SK-N-SH (cell line): ENCODE measurements around the gene COX4I2. TPM values are rescaled to one million over a fixed set of nuclear protein-coding genes. Genes with fewer than 3 reads are reported as not detected.

ENCODE experiments used
- CTCF ChIA-PET: fragments of 300-600, 350-600 bp; formaldehyde crosslinking; extraction: SDS; loops from one replicate; lab custom pipeline; 2021; lab: Yijun Ruan, JAX
- POLR2A ChIA-PET: fragments of 350-600 bp; sonication (Branson Sonifier 250); formaldehyde crosslinking; extraction: SDS; loops from one replicate; lab custom pipeline; 2020; ENCODE audit warnings: antibody characterized with exemption, inconsistent platforms; lab: Yijun Ruan, JAX
- DNase-seq: peaks from one replicate; pipeline ENCODE4 v3.0.0; 2012
- H2AFZ ChIP-seq: fragments of 200-600 bp; sonication (generic); 2 replicates; pipeline ENCODE4 v1.8.1; 2016; ENCODE audit warnings: antibody characterized with exemption, mild to moderate bottlenecking, low read depth
- H3F3A ChIP-seq: fragments of 200-600 bp; sonication (generic); replicated peaks from 2 replicates; pipeline ENCODE3; 2016; ENCODE audit warnings: antibody characterized with exemption, mild to moderate bottlenecking; ENCODE audit not compliant: insufficient read depth
- H3K27ac ChIP-seq, 2 experiments: fragments of 200-500 bp in 1 of 2; fragments of 200-600 bp in 1 of 2; sonication (Bioruptor generic) in 1 of 2; sonication (generic), shearing (Covaris generic) in 1 of 2; 2 replicates each; pipeline versions ENCODE4 v1.5.1 to v1.6.1; 2014 to 2016; ENCODE audit warnings: low read depth in 2 of 2, inconsistent platforms in 1 of 2, low read length in 1 of 2, mild to moderate bottlenecking in 1 of 2, mixed read lengths in 1 of 2
- H3K27me3 ChIP-seq: fragments of 200-600 bp; sonication (generic), shearing (Covaris generic); 2 replicates; pipeline ENCODE4 v1.6.1; 2016; ENCODE audit warnings: mixed run types; ENCODE audit not compliant: insufficient read depth
- H3K36me3 ChIP-seq, 2 experiments: fragments of 200-500 bp in 1 of 2; fragments of 200-600 bp in 1 of 2; sonication (Bioruptor generic) in 1 of 2; sonication (generic) in 1 of 2; replicated peaks in 1 of 2; 2 replicates each; pipeline versions ENCODE3 to v1.5.1; 2014 to 2016; ENCODE audit warnings: low read length in 1 of 2, mild to moderate bottlenecking in 1 of 2; ENCODE audit not compliant: insufficient read depth in 2 of 2, control insufficient read depth in 1 of 2
- H3K4me1 ChIP-seq, 2 experiments: fragments of 200-500 bp in 1 of 2; fragments of 200-600 bp in 1 of 2; sonication (Bioruptor generic) in 1 of 2; sonication (generic), shearing (Covaris generic) in 1 of 2; 2 replicates each; pipeline versions ENCODE4 v1.5.1 to v1.6.1; 2014 to 2016; ENCODE audit warnings: low read depth in 1 of 2, low read length in 1 of 2, mixed run types in 1 of 2; ENCODE audit not compliant: insufficient read depth in 2 of 2, control insufficient read depth in 1 of 2
- H3K4me2 ChIP-seq: fragments of 200-600 bp; sonication (generic), shearing (Covaris generic); 2 replicates; pipeline ENCODE4 v1.6.1; 2017; ENCODE audit warnings: mixed run types
- H3K4me3 ChIP-seq, 2 experiments: fragments of 200-500 bp in 1 of 2; fragments of 200-600 bp in 1 of 2; sonication (Bioruptor generic) in 1 of 2; sonication (generic), shearing (Covaris generic) in 1 of 2; 2 replicates each; pipeline versions ENCODE4 v1.5.1 to v1.8.1; 2014 to 2016; ENCODE audit warnings: low read depth in 2 of 2, inconsistent platforms in 1 of 2, low read length in 1 of 2, mild to moderate bottlenecking in 1 of 2, mixed read lengths in 1 of 2, moderate library complexity in 1 of 2
- H3K79me2 ChIP-seq: fragments of 200-600 bp; sonication (generic); 2 replicates; pipeline ENCODE4 v1.8.1; 2017; ENCODE audit warnings: mild to moderate bottlenecking; ENCODE audit not compliant: insufficient read depth
- H3K9ac ChIP-seq: fragments of 200-600 bp; sonication (generic); 2 replicates; pipeline ENCODE4 v1.6.1; 2017; ENCODE audit warnings: mixed run types
- H3K9me2 ChIP-seq: fragments of 200-600 bp; sonication (generic); 2 replicates; pipeline ENCODE4 v1.6.1; 2017; ENCODE audit warnings: mixed run types
- H3K9me3 ChIP-seq: fragments of 200-600 bp; sonication (generic); 2 replicates; pipeline ENCODE4 v1.6.1; 2017; ENCODE audit warnings: mixed run types, mild to moderate bottlenecking, moderate library complexity
- H4K20me1 ChIP-seq: fragments of 200-600 bp; sonication (generic); 2 replicates; pipeline ENCODE4 v1.6.1; 2017; ENCODE audit warnings: mild to moderate bottlenecking, mixed run types; ENCODE audit not compliant: insufficient read depth
- CHD2 ChIP-seq: fragments of 150-350 bp; IDR thresholded peaks from 2 replicates; pipeline ENCODE4 v1.6.1; 2018; ENCODE audit warnings: low read length; ENCODE audit not compliant: partially characterized antibody
- CTCF ChIP-seq: fragments of 200-600 bp; sonication (generic); IDR thresholded peaks from 2 replicates; pipeline ENCODE4 v1.6.1; 2017; ENCODE audit warnings: antibody characterized with exemption, mild to moderate bottlenecking, moderate library complexity
- FOSL2 ChIP-seq: IDR thresholded peaks from 2 replicates; pipeline ENCODE4 v1.4.0; 2012; ENCODE audit warnings: low read depth, mild to moderate bottlenecking, moderate library complexity, borderline replicate concordance
- JUND ChIP-seq: IDR thresholded peaks from 2 replicates; pipeline ENCODE4 v1.4.0; 2012
- MAX ChIP-seq: IDR thresholded peaks from 2 replicates; pipeline ENCODE4 v1.4.0; 2012; ENCODE audit warnings: low read depth
- NFIC ChIP-seq: IDR thresholded peaks from 2 replicates; pipeline ENCODE4 v1.4.0; 2012; ENCODE audit warnings: borderline replicate concordance
- POLR2AphosphoS5 ChIP-seq: IDR thresholded peaks from 2 replicates; pipeline ENCODE4 v1.6.1; 2012; ENCODE audit warnings: low read depth, low read length
- RAD21 ChIP-seq: IDR thresholded peaks from 2 replicates; pipeline ENCODE4 v1.6.1; 2012; ENCODE audit warnings: mild to moderate bottlenecking, low read length
- RCOR1 ChIP-seq: fragments of 150-350 bp; IDR thresholded peaks from 2 replicates; pipeline ENCODE4 v1.6.1; 2017; ENCODE audit warnings: antibody characterized with exemption, low read length
- RFX5 ChIP-seq: IDR thresholded peaks from 2 replicates; pipeline ENCODE4 v1.6.1; 2012; ENCODE audit warnings: mild to moderate bottlenecking, improper control_type of control experiment, low read length
- RXRA ChIP-seq: IDR thresholded peaks from 2 replicates; pipeline ENCODE4 v1.4.0; 2012; ENCODE audit warnings: low read depth, mild to moderate bottlenecking, borderline replicate concordance
- SMC3 ChIP-seq: IDR thresholded peaks from 2 replicates; pipeline ENCODE4 v1.6.1; 2012; ENCODE audit warnings: low read depth, low read length, improper control_type of control experiment
- TCF12 ChIP-seq: IDR thresholded peaks from 2 replicates; pipeline ENCODE4 v1.4.0; 2012
- TEAD4 ChIP-seq: IDR thresholded peaks from 2 replicates; pipeline ENCODE4 v1.4.0; 2012; ENCODE audit warnings: mild to moderate bottlenecking, borderline replicate concordance; ENCODE audit not compliant: insufficient read depth
- USF2 ChIP-seq: fragments of 150-350 bp; IDR thresholded peaks from 2 replicates; pipeline ENCODE4 v1.6.1; 2017; ENCODE audit warnings: antibody characterized with exemption, low read length, low read depth, borderline replicate concordance
- YY1 ChIP-seq: IDR thresholded peaks from 2 replicates; pipeline ENCODE4 v1.4.0; 2012; ENCODE audit warnings: low read depth, mild to moderate bottlenecking
- WGBS: methylation state at CpG from one replicate; pipeline ENCODE4 v1.1.6; 2017; ENCODE audit warnings: low lambda C conversion rate; 5-methylcytosine and 5-hydroxymethylcytosine counted together
- polyA plus RNA-seq, 3 experiments: library from polyadenylated mRNA; depleted of rRNA; stranded (reverse); fragments of >200 nt; gene quantifications; 2 replicates each; pipeline ENCODE4 v1.2.3, GENCODE V29; 2012

Gene COX4I2
- polyA plus RNA-seq, 1 of the 3 experiments (the other 2 are of a cell fraction), result 0.21 TPM

- no peak overlapping the region for H3K4me3 ChIP-seq
- H3K4me2 ChIP-seq, result peak overlapping the region; percentile 29
- no peak overlapping the region for H3K9ac ChIP-seq
- WGBS, result 82% methylated on average over 9 of the region's 9 CpGs
- H4K20me1 ChIP-seq, result no peaks in the 10 kb centered on the region
- peaks cover 99% of the 10 kb centered on the region for H3K79me2 ChIP-seq
- DNase-seq, result no peak
- CTCF ChIA-PET, result interaction anchor here (0.8 to 2.2 kb wide), 4 partner anchors 15 to 45 kb away, joined by 4 to 13 read pairs (median 4); no protein-coding TSS in a partner anchor
- no peak overlapping the region for H2AFZ ChIP-seq
- H3K27ac ChIP-seq, result peak overlapping the region; percentile 45 to 71
- TF ChIP-seq JUND (no peak), FOSL2 (no peak), SMC3 (no peak), TEAD4 (0 out of 2 replicates have a peak, but pooled peaks have one; percentile 44), RXRA (peak; percentile 69; the same call in 1 of the 2 replicates), YY1 (no peak), RAD21 (no peak), USF2 (no peak), CTCF (no peak), MAX (no peak), TCF12 (0 out of 2 replicates have a peak, but pooled peaks have one; percentile 21), CHD2 (no peak), RFX5 (no peak), POLR2AphosphoS5 (no peak), NFIC (no peak), RCOR1 (no peak)
- peaks cover 7 to 28% of the 10 kb centered on the region in 2 experiments for H3K36me3 ChIP-seq
- H3K27me3 ChIP-seq, result no peaks in the 10 kb centered on the region
- no peaks in the 10 kb centered on the region for H3K9me3 ChIP-seq
- POLR2A ChIA-PET, result interaction anchor here (0.9 kb wide), 1 partner anchor 45 kb away, joined by 4 read pairs; no protein-coding TSS in a partner anchor
- peaks cover 41 to 62% of the 10 kb centered on the region in 2 experiments; a peak in 3 of 4 replicates for H3K4me1 ChIP-seq
- H3F3A ChIP-seq, result peaks cover 20% of the 10 kb centered on the region
- H3K9me2 ChIP-seq, result no peaks in the 10 kb centered on the region
Measured at GRCh38 chr20:31678389-31679356, 41.0 kb downstream of the COX4I2 start.
